DMS114 treated with DMSO at 0.1 percent for 48 hours (cell line): ENCODE results near the gene KRTAP12-4.
"Not testable (repeated sequence)": the region's sequence is repeated elsewhere in the genome, so short reads cannot be mapped to it uniquely, and the experiment has no call there.

Experiments
- DNase-seq: peaks from one replicate; lab custom pipeline; 2025; ENCODE audit not compliant: unreplicated experiment; lab: John Stamatoyannopoulos, UW

Gene KRTAP12-4

GRCh38 chr21:44654576-44655175 is at the start of gene KRTAP12-4:
TSS of gene KRTAP12-4 (minus strand) at chr21:44654659. CDS start at chr21:44654614, 45 bp downstream.
- DNase-seq = no peak

- no peak for DNase-seq
These were observed 49.5 kb upstream of the KRTAP12-4 start for GRCh38 chr21:44703731-44704635.

GRCh38 chr21:44702973-44703730 is 48.7 kb upstream of the KRTAP12-4 start:
- no peak for DNase-seq

- DNase-seq = no peak
These were observed 47.9 kb upstream of the KRTAP12-4 start for GRCh38 chr21:44702111-44702972.

- DNase-seq = no peak
These were observed 47.1 kb upstream of the KRTAP12-4 start for GRCh38 chr21:44701541-44701940.

- no peak for DNase-seq
These were observed 46.6 kb upstream of the KRTAP12-4 start for GRCh38 chr21:44701023-44701400.

GRCh38 chr21:44700101-44701022 is 45.9 kb upstream of the KRTAP12-4 start:
- no peak for DNase-seq

- DNase-seq = no peak
These were observed 45.1 kb upstream of the KRTAP12-4 start for GRCh38 chr21:44699502-44700001.

- no peak for DNase-seq
These were observed 43.6 kb upstream of the KRTAP12-4 start for GRCh38 chr21:44697811-44698734.

GRCh38 chr21:44697172-44697810 is 42.8 kb upstream of the KRTAP12-4 start, which contains the start of gene KRTAP10-12:
TSS of gene KRTAP10-12 (plus strand) at chr21:44697172. CDS start at chr21:44697202, 30 bp downstream.
- not testable (repeated sequence) for DNase-seq

- no peak for DNase-seq
These were observed 42.1 kb upstream of the KRTAP12-4 start for GRCh38 chr21:44696572-44696971.

- DNase-seq = no peak
These were observed 41.2 kb upstream of the KRTAP12-4 start for GRCh38 chr21:44695641-44696040.

- DNase-seq = no peak
These were observed 40.7 kb upstream of the KRTAP12-4 start for GRCh38 chr21:44695184-44695583.

GRCh38 chr21:44694776-44695175 is 40.3 kb upstream of the KRTAP12-4 start:
- DNase-seq = no peak

GRCh38 chr21:44692798-44693512 is 38.5 kb upstream of the KRTAP12-4 start:
- DNase-seq = no peak

GRCh38 chr21:44691686-44692085 is 37.2 kb upstream of the KRTAP12-4 start:
- no peak for DNase-seq

GRCh38 chr21:44689740-44690139 is 35.3 kb upstream of the KRTAP12-4 start:
- DNase-seq = not testable (repeated sequence)
